ENCODE measurements around the gene COA7. TPM values are rescaled to one million over a fixed set of nuclear protein-coding genes. Genes with fewer than 3 reads are reported as not detected.
A peak's percentile ranks its signal among the peaks of the same experiment; 100 is the strongest.

The COA7 gene
- total and polyA plus RNA-seq, 2 of the 8 experiments (the other 6 are each of a cell fraction or from before 2014, with no cell fraction given) = 23.2 to 61.8 TPM

DNA sequence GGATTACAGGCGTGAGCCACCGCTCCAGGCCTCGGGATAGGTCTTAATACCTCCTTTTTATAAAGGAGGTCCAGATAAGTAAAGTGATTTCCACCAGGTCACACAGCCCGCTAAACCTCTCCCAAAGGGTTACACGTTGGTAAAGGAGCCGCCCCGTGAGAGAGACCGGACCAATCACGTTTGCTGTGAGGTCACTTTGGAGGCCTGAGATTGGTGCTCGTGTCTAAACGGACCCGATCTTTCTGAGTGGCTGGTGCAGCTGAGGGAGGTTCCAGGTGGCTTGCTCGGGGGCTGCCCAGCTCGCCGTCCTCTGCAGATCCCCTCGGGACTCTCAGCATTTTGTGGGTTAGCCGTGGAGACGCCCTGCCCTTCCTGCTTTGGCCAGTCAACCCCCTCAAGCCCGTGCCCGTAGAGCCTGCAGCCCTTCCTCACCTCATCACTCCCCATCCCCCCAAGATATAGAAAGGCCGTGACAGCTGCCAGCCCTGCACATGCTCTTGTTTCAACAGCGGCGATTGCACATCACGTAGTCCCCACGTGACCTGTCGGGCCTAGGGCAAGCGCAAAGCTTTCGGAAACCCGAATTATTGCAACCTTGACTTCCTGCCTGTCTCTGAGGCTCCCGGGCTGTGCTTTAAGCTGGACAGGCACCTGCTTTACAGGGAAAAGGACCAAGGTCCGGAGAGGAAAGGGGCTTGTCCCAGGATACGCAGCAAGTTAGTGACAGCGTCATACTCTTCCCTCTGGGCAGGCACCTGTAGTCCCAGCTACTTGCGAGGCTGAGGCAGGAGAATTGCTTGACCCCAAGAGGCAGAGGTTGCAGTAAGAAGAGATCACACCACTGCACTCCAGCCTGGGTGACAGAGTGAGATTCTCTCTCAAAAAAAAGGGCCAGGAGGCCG, 5.0 kb upstream of the COA7 start (continued):
- TF ChIP-seq ASH2L (IDR thresholded peaks at IDR 0.05; ENCODE audit: low read length) (peak; percentile 73), SIX5 (IDR thresholded peaks at IDR 0.05; ENCODE audit: low read depth, low read length) (no peak), TEAD4 (IDR thresholded peaks at IDR 0.05; ENCODE audit: low read depth, low read length) (no peak), PHF8 (conservative IDR thresholded peaks at IDR 0.05; ENCODE audit: low read depth, low read length) (peak; percentile 53), SAP30 (IDR thresholded peaks at IDR 0.05; ENCODE audit: insufficient read depth, insufficient replicate concordance, low read length) (peak; percentile 94), MAFK (IDR thresholded peaks at IDR 0.05; ENCODE audit: low read depth, low read length) (no peak), CTBP2 (IDR thresholded peaks at IDR 0.05; ENCODE audit: borderline replicate concordance, insufficient read depth, insufficient read length, low read length) (no peak), POU5F1 (IDR thresholded peaks at IDR 0.05; ENCODE audit: low read depth, low read length) (no peak), RAD21 (IDR thresholded peaks at IDR 0.05 in 1 of 2, conservative IDR thresholded peaks at IDR 0.05 in 1 of 2; ENCODE audit: low read depth in 2 of 2, low read length in 2 of 2) (no peak), TCF12 (IDR thresholded peaks at IDR 0.05; ENCODE audit: low read depth, low read length) (no peak), KDM5A (IDR thresholded peaks at IDR 0.05; ENCODE audit: low read length) (no peak), CEBPB (IDR thresholded peaks at IDR 0.05; ENCODE audit: low read depth, low read length) (peak; percentile 67; the same call in 1 of the 2 replicates), ATF3 (IDR thresholded peaks at IDR 0.05; ENCODE audit: insufficient read depth, low read depth, low read length) (peak; percentile 61; the same call in 1 of the 2 replicates), JUND (IDR thresholded peaks at IDR 0.05; ENCODE audit: low read length) (peak; percentile 67; the same call in 1 of the 2 replicates), SIN3A (conservative IDR thresholded peaks at IDR 0.05 in 1 of 2, IDR thresholded peaks at IDR 0.05 in 1 of 2; ENCODE audit: low read depth in 1 of 2, low read length in 2 of 2) (peak; percentile 91 to 95), FOSL1 (IDR thresholded peaks at IDR 0.05; ENCODE audit: insufficient read depth, low read depth, low read length) (no peak), HDAC6 (IDR thresholded peaks at IDR 0.05; ENCODE audit: low read depth, low read length) (no peak), BCL11A (IDR thresholded peaks at IDR 0.05; ENCODE audit: low read depth in 2 of 2, low read length in 2 of 2) (no peak), TAF7 (optimal IDR thresholded peaks at IDR 0.05; ENCODE audit: borderline replicate concordance, low read depth, low read length) (no peak), KDM1A (IDR thresholded peaks at IDR 0.05; ENCODE audit: borderline replicate concordance, low read length) (no peak)
- TF ChIP-seq, protein P1, sequence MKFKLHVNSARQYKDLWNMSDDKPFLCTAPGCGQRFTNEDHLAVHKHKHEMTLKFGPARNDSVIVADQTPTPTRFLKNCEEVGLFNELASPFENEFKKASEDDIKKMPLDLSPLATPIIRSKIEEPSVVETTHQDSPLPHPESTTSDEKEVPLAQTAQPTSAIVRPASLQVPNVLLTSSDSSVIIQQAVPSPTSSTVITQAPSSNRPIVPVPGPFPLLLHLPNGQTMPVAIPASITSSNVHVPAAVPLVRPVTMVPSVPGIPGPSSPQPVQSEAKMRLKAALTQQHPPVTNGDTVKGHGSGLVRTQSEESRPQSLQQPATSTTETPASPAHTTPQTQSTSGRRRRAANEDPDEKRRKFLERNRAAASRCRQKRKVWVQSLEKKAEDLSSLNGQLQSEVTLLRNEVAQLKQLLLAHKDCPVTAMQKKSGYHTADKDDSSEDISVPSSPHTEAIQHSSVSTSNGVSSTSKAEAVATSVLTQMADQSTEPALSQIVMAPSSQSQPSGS (IDR thresholded peaks at IDR 0.05; ENCODE audit: low read length) = peak; percentile 100
